AG04449 (cell line): ENCODE results near the gene TNFRSF13B.

ENCODE experiments used
- CTCF ChIA-PET: fragments of 350-600 bp; formaldehyde crosslinking; extraction: SDS; loops from one replicate; lab custom pipeline; 2021; ENCODE audit warnings: antibody characterized with exemption; lab: Yijun Ruan, JAX
- POLR2A ChIA-PET: fragments of 400-600, 350-600 bp; formaldehyde crosslinking; extraction: SDS; loops from one replicate; lab custom pipeline; 2020; ENCODE audit warnings: antibody characterized with exemption, inconsistent platforms; lab: Yijun Ruan, JAX
- DNase-seq: peaks from one replicate; pipeline ENCODE4 v3.0.0-alpha.2; 2010; ENCODE audit warnings: low read depth, low spot score
- H3K4me3 ChIP-seq: 2 replicates; pipeline ENCODE4 v1.5.1; 2011; ENCODE audit warnings: low read depth, mild to moderate bottlenecking, control low read depth, low read length
- TF ChIP-seq, protein P1 (sequence below): IDR thresholded peaks from one replicate; pipeline ENCODE4 v1.5.1; 2011; ENCODE audit warnings: mild to moderate bottlenecking, moderate library complexity, low read length, control low read depth, inconsistent platforms; ENCODE audit not compliant: insufficient read depth; ENCODE audit errors: missing control alignments

Gene TNFRSF13B

DNA sequence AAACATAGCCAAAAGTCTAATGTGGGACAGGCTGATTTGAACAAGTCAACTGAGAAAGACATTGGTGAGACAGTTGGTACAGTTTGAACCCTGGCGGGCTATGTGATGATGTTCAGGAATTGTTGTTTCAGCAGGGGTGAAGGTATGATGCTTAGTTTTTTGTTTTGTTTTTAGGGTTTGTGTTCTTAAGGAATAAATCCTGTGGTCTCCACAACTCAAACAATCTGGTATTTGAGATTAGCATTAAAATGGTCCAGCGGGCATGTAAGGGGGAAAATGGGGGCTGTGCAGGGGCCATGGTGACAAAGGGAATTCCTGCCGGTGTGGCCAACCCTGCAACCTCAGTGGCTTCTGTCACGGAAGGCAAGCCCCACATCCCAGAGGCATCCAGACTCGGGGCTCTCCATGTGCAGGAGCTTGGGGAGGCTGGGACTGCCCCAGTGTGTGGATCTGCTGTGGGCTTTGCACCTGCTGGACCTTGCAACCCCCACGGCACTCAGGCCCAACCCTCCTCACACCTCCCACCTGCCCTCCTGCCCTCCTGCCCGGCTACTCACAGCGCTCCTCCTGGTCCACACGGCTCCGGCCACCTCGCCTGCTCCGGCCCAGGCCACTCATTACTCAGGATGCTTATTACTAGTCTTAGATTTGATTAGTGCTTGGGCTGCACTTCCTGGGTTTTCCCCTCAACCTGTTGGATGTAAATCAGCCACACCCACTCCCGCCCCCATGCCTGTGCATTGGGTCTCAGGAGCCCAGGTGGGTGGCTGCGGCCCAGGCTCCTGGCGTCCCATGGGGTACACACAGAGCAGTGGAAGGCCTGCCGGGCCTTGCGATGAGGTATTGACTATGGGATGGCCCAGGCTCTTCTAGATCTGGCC is at the start of gene TNFRSF13B:
TNFRSF13B (minus strand) TSS at position 661 of the 881 bp plus-strand sequence; CDS start at position 618, 43 bp downstream.
- H3K4me3 ChIP-seq: no peak within 1 kb of the TSS
- DNase-seq: no peak
- CTCF ChIA-PET: no interaction called here
- TF ChIP-seq, protein P1, sequence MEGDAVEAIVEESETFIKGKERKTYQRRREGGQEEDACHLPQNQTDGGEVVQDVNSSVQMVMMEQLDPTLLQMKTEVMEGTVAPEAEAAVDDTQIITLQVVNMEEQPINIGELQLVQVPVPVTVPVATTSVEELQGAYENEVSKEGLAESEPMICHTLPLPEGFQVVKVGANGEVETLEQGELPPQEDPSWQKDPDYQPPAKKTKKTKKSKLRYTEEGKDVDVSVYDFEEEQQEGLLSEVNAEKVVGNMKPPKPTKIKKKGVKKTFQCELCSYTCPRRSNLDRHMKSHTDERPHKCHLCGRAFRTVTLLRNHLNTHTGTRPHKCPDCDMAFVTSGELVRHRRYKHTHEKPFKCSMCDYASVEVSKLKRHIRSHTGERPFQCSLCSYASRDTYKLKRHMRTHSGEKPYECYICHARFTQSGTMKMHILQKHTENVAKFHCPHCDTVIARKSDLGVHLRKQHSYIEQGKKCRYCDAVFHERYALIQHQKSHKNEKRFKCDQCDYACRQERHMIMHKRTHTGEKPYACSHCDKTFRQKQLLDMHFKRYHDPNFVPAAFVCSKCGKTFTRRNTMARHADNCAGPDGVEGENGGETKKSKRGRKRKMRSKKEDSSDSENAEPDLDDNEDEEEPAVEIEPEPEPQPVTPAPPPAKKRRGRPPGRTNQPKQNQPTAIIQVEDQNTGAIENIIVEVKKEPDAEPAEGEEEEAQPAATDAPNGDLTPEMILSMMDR: no peak
- POLR2A ChIA-PET: no interaction called here

DNA sequence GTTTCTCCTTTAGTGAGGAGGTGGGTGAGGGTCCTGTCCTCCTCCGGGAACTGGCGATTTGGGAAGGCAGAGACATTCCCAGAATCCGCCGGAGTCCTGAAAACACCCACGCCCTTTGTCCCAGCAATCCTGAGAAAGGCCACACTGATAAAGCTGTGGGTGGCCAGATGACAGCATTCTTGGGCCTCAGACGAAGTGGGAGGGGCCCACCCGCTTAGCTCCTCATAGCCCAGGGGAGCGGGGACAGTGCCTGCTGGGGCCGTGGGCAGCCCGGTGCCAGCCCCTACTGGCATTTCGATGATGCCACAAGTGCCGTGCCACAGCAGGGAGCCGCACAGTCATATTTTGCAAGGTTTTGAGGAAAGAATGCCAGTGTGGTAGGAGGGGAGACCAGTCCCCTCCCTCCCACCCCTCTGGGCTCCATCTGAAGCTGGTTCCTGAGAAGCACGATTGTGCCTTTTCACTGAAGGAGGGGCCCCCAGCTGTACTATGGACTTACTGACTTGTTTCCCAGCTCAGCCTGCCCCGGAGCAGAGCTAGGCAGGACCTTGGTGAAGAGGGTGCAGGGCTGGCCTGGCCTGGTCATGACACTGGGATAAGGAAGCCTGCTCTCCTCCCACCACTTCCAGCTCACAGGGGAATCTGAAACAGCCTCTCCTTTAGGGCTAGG is 49.4 kb upstream of the TNFRSF13B start:
- ChIA-PET CTCF (interaction anchor here (1.0 to 1.3 kb wide), 2 partner anchors 20 to 23 kb away, joined by 3 to 5 read pairs; no protein-coding TSS in a partner anchor), POLR2A (no interaction called here)
- no peak for DNase-seq
- no peak overlapping the region for H3K4me3 ChIP-seq
- TF ChIP-seq, protein P1: no peak

DNA sequence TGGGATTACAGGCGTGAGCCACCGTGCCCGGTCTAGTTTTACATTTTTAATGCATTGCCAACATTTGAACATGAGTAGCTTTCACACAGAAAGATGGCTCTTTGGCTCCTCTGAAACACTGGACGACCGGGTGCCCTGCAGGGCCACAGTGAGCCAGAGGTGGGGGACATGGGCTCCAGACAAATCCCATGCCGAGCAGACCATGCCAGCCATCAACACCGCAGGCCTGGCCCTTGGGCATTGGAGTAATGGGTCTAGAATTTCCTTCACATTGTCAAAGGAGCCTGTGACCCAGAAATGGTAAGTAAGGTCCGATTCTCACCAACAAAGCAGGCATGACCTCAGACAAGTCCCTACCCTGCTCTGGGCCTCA is 48.9 kb upstream of the TNFRSF13B start:
- TF ChIP-seq, protein P1: no peak
- ChIA-PET CTCF (interaction anchor here (1.0 to 2.4 kb wide), 3 partner anchors 20 to 121 kb away, joined by 3 to 5 read pairs (median 5); no protein-coding TSS in a partner anchor), POLR2A (no interaction called here)
- no peak overlapping the region for H3K4me3 ChIP-seq
- DNase-seq: no peak

DNA sequence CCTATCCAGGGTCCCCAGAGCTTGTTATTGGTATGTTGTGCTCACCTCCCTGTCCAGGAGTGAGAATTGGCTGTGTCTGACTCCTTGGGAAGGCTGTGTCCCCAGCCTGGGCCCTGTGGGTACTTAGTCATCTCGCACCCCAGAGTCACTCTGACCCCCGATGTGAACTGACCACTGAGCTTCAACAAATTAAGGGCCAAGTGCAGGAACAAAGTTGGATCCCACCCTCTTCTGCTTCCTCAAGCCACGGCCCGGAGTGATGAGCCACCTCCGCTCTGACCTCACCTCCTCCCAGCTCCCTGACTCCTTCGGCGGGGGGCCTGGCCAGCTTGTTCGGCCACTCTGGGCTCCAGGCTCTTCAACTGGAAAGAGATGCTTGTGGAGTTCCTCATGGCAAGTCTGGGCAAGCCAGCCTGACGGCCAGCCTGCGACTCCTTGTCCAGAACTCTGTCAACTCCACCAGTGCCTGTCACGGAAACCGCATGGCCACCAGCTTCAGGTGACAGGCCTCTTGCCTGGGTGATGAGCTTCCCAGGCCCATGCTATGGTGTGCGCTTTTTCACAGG is 48.1 kb upstream of the TNFRSF13B start:
- no peak overlapping the region for H3K4me3 ChIP-seq
- ChIA-PET CTCF (interaction anchor here (0.7 to 2.4 kb wide), 2 partner anchors 56 to 122 kb away, joined by 3 to 5 read pairs; no protein-coding TSS in a partner anchor), POLR2A (no interaction called here)
- no peak for DNase-seq
- TF ChIP-seq, protein P1: no peak

DNA sequence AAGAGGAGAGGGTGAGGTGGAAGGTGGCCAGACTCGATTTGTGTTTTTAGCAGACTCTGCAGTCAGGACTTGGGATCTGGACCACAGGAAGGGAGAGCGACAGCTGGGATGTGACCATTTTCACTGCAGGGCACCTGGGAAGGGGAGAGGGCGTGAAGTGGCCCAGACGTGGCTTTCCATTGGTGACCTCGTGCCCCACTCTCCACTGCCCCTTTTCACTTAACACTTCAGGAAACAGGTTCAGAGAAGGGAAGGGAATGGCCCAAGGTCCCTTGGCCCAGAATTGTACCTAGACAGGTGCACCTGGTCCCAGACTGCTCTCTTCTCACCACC is 47.5 kb upstream of the TNFRSF13B start:
- ChIA-PET POLR2A (no interaction called here), CTCF (interaction anchor here (2.4 kb wide), 1 partner anchor 122 kb away, joined by 5 read pairs; no protein-coding TSS in a partner anchor)
- no peak overlapping the region for H3K4me3 ChIP-seq
- TF ChIP-seq, protein P1: no peak
- no peak for DNase-seq
